Umbilical cord (tissue), 2 donors: Measurements from ENCODE around the gene PPBP. TPM values are rescaled to one million over a fixed set of nuclear protein-coding genes. Genes with fewer than 3 reads are reported as not detected.
A peak's percentile ranks its signal among the peaks of the same experiment; 100 is the strongest.

Experiments used
- DNase-seq: peaks from one replicate; pipeline ENCODE4 v3.0.0-alpha.2; 2015; ENCODE audit warnings: low spot score
- total RNA-seq: library from RNA; depleted of rRNA; stranded (reverse); fragments of >200 nt; gene quantifications from one replicate; pipeline ENCODE4 v1.2.3, GENCODE V29; 2014; ENCODE audit warnings: low replicate concordance; ENCODE audit not compliant: insufficient read depth

The PPBP gene, protein sequence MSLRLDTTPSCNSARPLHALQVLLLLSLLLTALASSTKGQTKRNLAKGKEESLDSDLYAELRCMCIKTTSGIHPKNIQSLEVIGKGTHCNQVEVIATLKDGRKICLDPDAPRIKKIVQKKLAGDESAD
- total RNA-seq = 22.6 TPM

DNA sequence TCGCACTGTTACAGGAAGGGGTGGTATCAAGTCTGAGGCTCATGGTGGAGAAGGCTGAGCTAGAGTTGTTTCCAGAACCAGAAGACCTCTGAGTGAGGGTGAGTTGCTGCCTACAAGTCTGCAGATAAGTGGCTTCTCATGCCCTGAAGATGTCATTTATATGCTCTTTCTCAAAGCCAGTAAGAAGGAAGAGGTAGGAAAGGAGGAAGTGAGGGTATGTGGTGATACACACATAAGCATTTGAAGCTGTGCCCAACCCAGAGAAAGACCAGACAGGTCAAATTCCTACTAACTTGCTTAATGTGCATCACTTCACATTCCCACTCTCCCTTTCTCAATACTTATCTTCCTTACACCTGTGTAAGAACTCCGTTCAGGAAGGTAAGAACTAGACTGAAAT lies at the start of gene PPBP:
Gene PPBP (minus strand): TSS at position 130 of the 400 bp plus-strand sequence. CDS start 87 bp downstream, at position 43.
- no peak for DNase-seq

DNA sequence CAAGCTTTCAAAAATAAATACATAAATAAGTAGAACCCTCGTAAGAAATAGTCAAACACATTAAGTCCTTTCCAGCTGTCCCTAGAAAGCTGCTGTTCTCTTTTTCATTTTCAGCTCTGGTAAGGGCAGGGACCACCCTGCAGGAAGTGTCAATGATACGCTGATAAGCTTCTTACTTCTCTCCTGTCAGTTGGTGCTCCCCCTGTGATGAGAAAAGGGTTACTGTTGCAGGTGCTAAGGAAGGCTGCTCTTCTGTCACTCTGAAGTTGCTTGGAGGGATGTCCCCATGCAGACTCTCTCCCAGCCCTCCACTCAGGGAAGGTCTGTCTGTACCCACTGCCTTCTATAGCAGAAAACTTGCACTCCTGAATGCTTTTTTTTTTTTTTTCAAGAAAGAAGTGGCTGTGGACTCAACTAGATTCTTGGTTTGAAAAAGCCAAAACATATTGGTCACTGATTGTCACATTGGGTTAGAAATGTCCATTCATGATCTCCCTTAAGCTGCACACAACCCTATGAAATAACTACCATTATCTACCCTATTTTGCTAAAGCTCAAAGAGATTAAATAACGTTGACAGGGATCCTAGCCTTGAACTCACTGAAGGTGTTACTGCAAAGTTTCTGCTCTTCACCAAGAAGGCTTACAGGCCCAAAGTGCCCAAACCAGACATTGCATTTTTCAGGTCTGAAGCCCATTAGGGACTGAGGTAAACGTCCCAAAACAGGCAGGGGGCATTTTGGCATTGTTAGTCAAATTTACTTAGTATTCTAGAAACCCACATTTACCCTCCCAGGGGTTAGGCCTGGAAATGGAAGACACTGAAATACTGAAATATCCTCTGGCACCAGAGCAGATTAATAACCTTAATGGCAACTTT lies 49.3 kb upstream of the PPBP start:
- no peak for DNase-seq

DNA sequence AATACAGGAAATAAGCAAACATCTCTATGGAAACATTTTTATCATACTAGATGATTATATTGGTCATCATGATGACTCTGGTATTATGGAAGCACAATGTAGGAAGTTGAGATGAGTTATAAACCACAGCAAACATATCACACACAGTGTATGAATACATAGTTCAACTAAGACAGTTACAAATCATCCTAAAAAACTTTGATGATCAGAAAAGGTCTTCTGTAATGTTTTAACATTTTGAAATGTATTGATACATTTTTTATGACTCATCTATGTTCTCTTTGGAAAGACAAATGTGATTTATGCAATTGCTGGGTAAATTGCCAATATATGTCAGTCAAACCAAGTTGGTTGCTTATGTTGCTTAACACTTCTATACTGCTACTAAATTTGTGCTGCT lies 45.7 kb upstream of the PPBP start:
- DNase-seq = no peak

DNA sequence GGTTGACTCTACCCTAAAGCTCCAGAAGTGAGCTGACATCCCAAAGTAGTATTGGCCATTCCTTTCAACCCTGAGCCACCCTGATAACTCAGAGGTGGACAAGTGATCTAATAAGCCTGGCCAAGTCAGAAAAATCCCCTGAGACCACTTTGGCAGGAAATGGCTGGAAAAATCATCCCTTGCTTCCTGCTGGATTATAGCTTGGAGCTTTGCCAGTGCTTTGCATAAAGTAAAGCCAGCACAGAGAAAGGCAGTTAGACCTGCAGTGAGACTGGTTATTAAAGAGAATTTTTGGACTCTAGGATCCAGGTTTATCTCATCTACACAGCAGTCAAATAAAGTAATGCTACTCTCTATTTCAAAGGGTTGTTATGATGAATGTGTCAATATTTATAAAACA lies 44.1 kb upstream of the PPBP start:
- peak; percentile 21 for DNase-seq

DNA sequence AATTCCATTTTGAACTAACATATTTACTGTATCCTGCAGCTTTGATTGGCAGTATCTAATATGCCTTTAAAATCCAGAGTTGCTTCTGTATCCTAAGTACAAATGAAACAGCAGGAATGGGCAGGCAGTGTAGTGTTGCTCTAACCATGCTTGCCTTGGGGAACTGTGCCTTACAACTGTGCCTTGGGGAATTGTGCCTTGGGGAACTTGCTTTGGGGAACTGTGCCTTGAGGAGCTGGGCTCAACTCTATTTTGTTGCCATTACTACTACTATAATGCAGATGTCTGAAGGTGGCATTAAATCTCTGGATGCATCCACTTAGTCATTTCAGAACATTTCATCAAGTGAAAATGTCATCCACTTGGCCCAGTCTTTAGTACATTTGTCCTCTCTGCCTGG lies 43.6 kb upstream of the PPBP start:
- DNase-seq = no peak

DNA sequence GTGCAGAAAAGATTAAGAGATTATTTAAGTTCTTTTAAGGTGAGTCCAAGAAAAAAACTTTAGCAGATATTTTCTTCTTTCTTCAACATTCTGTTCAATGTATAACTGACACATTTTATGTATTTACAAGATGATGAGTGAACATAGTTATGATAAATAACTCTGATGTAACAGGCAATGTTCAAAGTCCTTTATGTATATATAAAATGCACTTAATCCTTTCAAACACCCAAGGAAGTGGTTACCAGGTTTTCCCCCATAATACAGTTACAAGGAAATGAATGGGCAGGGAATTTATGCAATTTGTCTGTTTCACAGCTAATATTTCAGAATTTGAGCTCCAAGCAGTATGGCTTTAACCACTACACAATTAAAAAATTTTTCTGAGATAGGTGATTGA lies 42.3 kb upstream of the PPBP start:
- no peak for DNase-seq

DNA sequence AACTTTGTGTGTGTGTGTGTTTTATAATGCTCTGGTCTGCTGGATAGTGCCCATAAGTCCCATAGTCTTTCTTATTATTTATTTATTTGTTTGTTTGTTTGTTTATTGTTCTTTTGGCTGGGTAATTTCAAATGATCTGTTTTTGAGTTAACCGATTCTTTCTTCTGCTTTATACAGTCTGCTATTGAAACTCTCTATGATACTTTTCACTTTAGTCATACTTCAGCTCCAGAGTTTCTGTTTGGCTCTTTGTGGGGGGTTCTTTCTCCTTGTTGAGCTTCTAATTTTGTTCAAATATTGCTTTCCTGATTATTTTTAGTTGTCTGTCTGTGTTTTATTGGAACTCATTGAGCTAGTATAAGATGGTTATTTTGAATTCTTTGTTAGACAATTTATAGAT lies 40.5 kb upstream of the PPBP start:
- DNase-seq = no peak

DNA sequence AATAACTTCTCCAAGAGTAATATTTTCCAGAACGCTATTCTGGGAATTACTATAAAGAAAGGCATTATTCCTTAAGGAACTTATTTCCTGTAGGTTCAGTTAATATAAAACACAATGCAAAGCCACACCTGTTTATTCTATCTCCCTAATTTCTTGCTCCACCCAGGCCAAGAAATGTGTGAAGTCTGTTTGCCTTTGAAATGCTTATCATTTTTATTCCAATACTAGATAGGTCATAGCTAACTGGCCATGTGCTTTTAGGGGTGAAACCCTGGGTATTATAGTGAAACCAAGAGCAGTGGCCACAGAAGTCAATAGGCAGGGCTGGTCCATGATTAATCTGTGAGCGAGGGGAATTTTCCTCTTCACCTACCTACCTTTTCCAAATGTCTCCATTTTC lies 35.7 kb upstream of the PPBP start:
- no peak for DNase-seq

DNA sequence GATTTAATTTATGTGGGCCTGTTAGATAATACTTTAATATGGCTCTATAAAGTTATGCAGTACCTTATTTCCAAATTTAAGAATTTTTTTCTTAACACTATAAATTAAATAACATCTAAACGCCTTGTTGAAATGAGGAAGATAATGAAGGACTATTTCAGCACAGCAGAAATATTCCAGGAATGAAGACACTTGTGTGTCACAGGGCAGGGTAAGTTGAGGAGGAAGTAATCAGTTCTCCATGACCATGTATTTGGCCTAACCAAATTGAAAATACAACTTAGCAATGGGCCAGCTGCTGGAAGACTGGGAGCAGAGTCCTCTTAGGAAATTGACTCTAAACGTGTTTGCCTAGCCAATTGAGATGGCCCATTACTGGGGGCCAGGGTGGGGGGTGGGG lies 33.6 kb upstream of the PPBP start:
- no peak for DNase-seq

DNA sequence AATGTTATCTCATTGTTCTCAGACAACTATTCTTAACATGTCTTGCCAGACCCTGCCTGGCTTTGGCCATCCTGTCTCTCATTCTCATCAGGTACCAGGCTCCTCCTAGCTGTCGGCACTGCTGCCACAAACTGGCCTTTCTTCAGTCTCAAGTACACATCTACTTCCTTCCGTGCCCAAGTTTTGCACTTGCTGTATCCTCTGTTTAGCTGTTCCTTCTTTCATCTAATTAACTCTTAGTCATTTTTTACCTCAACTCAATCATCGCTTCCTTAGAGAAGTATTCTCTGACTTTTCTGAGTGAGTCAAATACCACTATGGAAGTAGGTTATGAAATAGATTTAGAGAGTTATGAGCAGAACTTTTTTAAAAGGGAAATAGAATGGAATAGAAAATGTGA lies 30.8 kb upstream of the PPBP start:
- DNase-seq = no peak

DNA sequence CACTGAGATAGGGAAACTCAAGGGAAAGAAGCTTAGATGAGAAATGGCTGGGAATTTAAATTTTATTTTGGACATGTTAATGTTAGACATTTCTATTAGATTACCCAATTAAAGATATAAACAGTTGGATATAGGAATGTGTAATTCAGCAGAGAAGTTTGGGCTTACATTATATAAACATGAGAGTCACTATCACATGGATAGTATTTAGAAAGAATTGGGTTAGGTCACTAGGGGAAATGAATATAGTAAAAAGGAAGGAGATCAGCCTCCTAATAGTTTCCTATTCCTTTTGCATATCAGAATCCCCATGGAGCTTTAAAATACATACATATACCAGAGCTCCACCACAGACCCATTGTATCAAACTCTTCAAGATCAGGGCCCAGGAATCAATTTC lies 30.1 kb upstream of the PPBP start:
- DNase-seq = no peak

DNA sequence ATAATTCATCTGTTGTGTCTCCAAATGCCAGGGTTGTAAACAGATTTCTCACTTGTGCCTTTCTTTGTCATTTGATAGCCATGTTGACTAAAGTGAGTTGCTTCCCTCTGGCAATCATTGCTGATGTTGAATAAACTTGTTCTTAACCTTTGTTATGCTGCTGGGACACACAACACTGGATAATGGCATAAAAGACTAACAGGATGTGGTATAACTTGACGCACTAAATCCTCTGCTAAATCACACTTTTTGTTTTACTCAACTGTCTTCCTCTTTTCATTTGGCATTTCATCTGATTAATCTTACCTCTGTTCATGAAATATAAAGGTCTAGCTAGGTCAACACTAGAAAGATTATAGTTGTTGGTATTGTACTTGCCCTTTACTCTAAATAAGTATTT lies 28.1 kb upstream of the PPBP start:
- DNase-seq = no peak

DNA sequence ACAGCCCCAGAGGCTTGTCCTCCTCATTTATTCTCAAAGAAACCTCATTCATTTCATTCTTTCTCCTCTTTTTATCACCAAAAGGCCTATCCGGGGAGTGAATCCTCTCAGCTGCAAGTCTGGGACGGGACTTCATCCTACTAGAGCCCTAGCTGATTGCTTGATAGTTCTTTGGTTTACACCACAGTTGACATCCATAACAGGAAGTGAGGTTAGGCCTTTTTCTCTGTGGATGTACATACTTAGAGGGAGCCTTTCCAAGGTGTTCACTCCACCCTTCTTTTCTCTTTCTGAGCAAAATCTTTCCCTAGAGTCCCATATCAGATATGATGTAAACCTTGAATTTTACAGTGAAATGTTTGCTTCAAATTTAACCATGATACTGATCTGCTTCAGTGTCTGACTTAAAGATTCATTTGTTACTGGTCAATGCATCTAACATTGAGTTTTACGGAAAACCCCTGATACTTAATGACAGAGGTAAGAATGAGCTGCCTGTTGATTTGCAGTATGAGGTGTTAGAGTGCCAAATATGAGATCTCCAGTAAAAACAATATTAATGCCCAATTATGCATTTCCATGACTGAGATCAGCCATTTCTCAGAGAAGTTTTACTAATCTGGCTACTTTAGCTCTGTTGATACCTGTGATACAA lies 27.3 kb upstream of the PPBP start:
- no peak for DNase-seq

DNA sequence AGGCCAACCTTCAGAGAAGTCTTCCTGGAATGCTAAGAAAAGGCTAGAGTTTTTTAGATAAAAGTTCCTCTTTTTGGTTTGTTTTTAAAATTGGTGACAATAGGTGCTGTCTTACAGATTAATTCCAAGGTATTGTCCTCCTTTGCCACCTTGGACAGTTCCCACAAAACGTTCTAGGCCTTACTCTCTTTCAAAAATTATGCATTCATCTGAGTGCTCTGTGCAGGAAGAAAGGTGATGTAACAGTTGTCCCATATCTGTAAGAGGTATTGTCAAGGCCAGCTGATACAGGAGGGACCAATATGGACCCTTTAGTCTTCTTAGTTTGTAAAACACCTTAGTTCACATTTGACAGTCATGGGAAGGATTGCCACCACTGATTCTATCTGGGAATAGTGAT lies 26.3 kb upstream of the PPBP start:
- no peak for DNase-seq

DNA sequence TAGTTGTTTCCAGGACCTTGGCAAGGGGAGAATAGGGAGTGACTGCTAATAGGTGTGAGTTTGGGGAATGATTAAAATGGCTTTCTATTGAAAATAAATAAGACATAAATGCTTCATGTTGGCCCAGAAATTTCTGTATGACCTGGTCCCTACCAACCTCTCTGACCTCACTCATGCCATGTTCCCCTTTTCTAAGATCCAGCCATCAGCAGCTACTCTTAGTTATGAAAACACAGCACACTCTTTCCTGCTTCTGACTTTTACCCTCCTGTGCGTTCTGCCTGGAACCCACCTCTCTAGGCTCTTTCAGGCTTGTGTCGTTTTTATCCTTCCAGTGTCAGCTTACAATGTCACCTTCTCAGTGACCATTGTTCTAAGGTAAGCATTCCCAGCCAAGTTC lies 25.3 kb upstream of the PPBP start:
- DNase-seq = no peak

DNA sequence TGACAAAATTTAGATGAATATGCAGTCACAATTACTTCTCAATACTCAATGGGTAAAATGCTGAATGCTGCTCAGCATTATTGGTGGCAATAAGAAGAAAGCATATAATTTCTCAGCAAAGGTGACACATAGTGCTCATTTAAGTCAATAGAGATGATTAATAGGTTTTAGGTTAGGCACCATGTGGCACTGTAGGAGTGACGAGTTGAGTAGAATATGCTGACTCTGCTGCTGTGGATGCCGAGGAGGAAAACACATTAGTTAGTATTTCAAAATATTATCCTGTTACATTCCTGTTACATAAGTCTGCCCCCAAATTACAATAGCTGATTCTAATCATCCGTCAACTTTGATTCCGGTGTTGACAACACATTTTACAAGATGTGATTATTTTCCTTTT lies 24.1 kb upstream of the PPBP start:
- no peak for DNase-seq

DNA sequence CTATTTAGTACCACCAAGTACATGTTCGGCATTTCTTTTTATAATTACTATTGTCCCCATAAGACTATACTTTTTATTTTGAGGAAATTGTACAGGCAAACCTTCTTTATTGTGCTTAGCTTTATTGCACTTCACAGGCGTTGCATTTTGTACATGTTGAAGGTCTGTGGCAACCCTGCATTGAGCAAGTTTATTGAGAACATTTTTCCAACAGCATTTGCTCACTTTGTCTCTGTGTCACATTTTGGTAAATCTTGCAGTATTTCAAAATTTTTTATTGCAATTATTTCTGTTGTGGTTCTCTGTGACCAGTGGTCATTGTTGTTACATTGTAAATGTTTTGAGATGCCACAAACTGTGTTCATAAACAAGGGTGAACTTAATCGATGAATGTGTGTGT lies 21.3 kb upstream of the PPBP start:
- no peak for DNase-seq

DNA sequence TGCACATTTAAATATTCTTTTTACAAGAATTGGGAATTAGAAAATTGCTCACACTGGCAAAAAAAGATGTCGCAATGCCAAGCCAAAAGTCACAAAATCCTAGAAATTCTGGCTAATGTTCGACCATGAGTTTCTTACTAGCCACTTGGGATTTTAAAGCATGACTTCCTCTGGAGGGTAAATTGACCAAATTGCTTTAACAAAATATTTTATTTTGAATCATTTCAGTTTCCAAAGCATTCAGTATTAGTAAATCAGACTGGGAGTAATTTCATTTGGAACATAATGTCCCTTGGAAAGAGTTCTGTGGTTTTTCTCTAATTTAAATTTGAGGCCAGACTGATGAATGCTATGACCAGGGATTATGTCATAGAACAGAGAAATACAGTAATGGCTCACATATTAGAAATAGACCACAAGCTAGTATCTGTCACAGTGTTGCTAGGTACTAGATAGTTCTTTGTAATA lies 18.1 kb upstream of the PPBP start:
- DNase-seq = no peak

DNA sequence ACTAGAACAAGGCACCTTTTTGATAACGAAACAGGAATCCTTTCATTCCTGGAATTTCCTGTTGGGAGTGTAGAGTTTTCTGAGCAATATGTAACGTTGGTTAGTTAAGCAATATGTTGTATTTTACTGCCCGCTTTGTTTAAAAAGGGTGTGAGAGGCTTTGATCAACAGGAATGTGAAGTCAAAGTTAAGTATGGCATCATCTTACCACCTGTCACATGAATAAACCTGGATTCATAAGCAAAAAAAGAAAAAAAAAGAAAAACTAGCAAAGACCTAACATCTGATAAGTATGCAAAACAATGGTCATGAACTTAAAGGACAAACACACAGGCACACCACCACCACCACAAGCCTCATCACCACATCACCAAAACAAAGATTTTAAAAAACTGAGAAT lies 17.5 kb upstream of the PPBP start:
- no peak for DNase-seq

DNA sequence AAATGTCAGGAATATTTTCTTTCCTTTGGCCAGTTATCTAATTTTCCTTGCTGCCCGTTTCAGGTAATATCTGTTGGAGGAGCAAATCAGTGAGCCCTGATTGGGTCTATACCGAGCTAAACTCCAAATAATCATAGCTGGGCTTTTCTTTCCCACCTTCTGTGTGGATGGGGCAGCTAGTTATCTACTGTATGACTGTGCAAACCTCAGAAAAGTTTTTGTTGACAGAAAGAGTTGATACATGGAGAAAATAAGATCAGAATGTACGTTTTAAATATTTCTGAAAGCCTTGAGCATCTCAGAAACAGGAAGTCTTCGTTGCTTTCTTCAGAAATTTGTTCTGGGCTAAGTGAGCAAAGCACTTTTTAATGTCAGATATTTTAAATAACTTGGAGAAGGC lies 16.7 kb upstream of the PPBP start:
- DNase-seq = no peak

DNA sequence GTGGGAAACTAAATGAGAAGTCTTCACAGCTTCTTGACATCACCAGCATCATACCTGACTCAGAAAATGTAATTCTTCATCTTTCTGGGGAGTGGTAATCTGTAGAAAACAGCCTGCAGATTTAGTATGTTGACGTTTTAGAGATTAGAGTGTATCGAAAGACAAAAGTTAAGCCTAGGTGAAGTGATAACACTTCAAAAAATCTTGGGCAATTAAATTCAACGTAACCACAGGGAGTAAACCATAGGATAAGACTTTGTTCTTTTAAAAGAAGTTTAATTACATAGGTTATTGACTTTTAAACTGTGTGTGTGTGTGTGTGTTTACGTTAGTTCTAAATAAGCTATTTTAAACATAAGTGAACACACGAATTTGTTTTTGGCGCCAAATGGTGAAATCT lies 12.3 kb upstream of the PPBP start:
- DNase-seq = no peak

DNA sequence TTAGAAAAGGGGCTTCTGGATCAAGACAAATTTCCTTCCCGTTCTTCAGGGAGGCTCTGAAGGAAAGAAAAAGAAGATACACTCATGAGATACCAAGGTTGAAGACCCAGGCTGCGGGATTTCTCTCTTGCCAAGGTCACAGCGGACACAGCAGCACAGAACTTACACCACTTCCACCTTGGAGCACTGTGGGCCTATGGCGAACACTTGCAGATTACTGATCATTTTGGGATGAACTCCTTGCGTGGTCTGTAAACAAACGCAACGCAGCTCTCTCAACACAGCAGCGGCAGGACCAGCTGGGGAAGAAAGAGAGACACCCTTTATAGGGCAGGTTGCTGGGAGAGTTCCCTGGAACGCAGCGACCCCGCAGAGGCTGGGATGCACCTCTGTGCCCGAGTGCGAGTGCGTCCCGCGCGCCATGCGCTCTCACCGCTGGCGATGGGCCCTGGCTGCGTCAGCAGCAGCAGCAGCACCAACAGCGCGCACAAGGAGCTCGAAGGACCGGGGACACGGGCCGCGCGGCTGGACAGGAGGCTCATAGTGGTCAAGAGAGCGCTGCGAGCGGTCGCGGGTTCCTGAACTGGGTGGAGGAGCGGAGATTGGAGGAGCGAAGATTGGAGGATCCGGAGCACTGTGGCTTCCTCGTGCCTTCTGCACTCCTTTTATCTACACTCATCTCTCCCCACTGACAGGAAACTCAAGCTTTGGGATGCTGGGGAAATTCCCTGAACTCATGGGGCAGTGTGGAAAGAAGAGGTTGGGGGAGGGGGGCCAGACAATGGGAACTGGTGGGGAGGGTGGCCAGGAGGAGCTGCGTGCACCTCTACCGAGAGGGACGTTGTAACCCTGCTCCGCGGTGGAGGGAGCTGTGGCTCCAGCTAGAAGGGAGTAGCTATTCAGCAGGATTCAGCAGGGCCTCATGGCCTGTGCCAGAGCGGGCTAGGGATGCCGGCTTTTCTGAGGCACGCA lies 10.3 kb upstream of the PPBP start, which contains the start of gene CXCL5:
Gene CXCL5 (minus strand): TSS at position 638 of the 972 bp plus-strand sequence. CDS start 96 bp downstream, at position 542.
- DNase-seq = peak; percentile 21
